Smooth muscle cell (in vitro differentiated cells): ENCODE data around the gene ZBBX. TPM values are rescaled to one million over a fixed set of nuclear protein-coding genes. Genes with fewer than 3 reads are reported as not detected.

Experiments
- DNase-seq: peaks from one replicate; lab custom pipeline; 2025; ENCODE audit not compliant: unreplicated experiment; lab: John Stamatoyannopoulos, UW
- H2AFZ ChIP-seq: fragments of 200-600 bp; sonication (generic); 2 replicates; pipeline ENCODE4 v1.6.0; 2016; ENCODE audit warnings: antibody characterized with exemption, low read depth, mild to moderate bottlenecking
- H3F3A ChIP-seq: fragments of 200-600 bp; sonication (generic); 2 replicates; pipeline ENCODE4 v1.6.0; 2017; ENCODE audit warnings: antibody characterized with exemption, low read depth
- H3K27ac ChIP-seq: fragments of 200-600 bp; sonication (generic); 2 replicates; pipeline ENCODE4 v1.5.1; 2016; ENCODE audit warnings: low read depth, mild to moderate bottlenecking
- H3K27me3 ChIP-seq: fragments of 200-600 bp; sonication (generic); 2 replicates; pipeline ENCODE4 v1.6.1; 2016; ENCODE audit warnings: low read depth, mild to moderate bottlenecking
- H3K36me3 ChIP-seq: fragments of 200-600 bp; sonication (generic); 2 replicates; pipeline ENCODE4 v1.5.1; 2016; ENCODE audit warnings: low read depth
- H3K4me1 ChIP-seq: fragments of 200-600 bp; sonication (generic); 2 replicates; pipeline ENCODE4 v1.5.1; 2016; ENCODE audit warnings: low read depth
- H3K4me2 ChIP-seq: fragments of 200-600 bp; sonication (generic); 2 replicates; pipeline ENCODE4 v1.6.0; 2016; ENCODE audit warnings: mild to moderate bottlenecking
- H3K4me3 ChIP-seq: fragments of 200-600 bp; sonication (generic); 2 replicates; pipeline ENCODE4 v1.5.1; 2016; ENCODE audit warnings: mild to moderate bottlenecking
- H3K79me2 ChIP-seq: fragments of 200-600 bp; sonication (generic); 2 replicates; pipeline ENCODE4 v1.6.0; 2016; ENCODE audit warnings: low read depth, mild to moderate bottlenecking
- H3K9ac ChIP-seq: fragments of 200-600 bp; sonication (generic); 2 replicates; pipeline ENCODE4 v1.6.0; 2016; ENCODE audit warnings: low read depth
- H3K9me3 ChIP-seq: fragments of 200-600 bp; sonication (generic); replicated peaks from 2 replicates; pipeline ENCODE4 v1.5.1; 2016; ENCODE audit warnings: low read depth
- H4K20me1 ChIP-seq: fragments of 200-600 bp; sonication (generic); 2 replicates; pipeline ENCODE4 v1.6.0; 2016; ENCODE audit warnings: low read depth
- WGBS: methylation state at CpG from one replicate; pipeline ENCODE4 v1.1.7; 2016; ENCODE audit warnings: low lambda C conversion rate; 5-methylcytosine and 5-hydroxymethylcytosine counted together
- polyA plus RNA-seq: library from polyadenylated mRNA; unstranded; fragments of >200 nt; fragmentation: Nextera tagmentation; extraction: Ambion mirVana; gene quantifications from 2 replicates; pipeline ENCODE4 v1.2.1, GENCODE V29; 2016
- total RNA-seq: library from RNA; depleted of rRNA; stranded (reverse); fragments of >200 nt; gene quantifications from 2 replicates; pipeline ENCODE4 v1.2.3, GENCODE V29; 2014
- TF ChIP-seq, protein P1 (sequence below): fragments of 200-600 bp; sonication (generic); IDR thresholded peaks from 2 replicates; pipeline ENCODE4 v1.5.1; 2017; ENCODE audit warnings: borderline replicate concordance, mild to moderate bottlenecking, antibody characterized with exemption; ENCODE audit not compliant: insufficient read depth, poor library complexity, severe bottlenecking

Gene ZBBX
- total and polyA plus RNA-seq, 2 experiments from 2014 or later = 0.13 TPM; not detected in 1

GRCh38 chr3:167318996-167319615 is 61.0 kb downstream of the ZBBX start:
- H3F3A ChIP-seq = no peaks in the 10 kb centered on the region
- 86% methylated on average over 2 of the region's 2 CpGs for WGBS
- no peak overlapping the region for H3K9ac ChIP-seq
- H3K27me3 ChIP-seq = no peaks in the 10 kb centered on the region
- DNase-seq = no peak
- no peaks in the 10 kb centered on the region for H3K36me3 ChIP-seq
- no peak overlapping the region for H2AFZ ChIP-seq
- H3K9me3 ChIP-seq = no peaks in the 10 kb centered on the region
- H3K4me1 ChIP-seq = no peaks in the 10 kb centered on the region
- TF ChIP-seq, protein P1, sequence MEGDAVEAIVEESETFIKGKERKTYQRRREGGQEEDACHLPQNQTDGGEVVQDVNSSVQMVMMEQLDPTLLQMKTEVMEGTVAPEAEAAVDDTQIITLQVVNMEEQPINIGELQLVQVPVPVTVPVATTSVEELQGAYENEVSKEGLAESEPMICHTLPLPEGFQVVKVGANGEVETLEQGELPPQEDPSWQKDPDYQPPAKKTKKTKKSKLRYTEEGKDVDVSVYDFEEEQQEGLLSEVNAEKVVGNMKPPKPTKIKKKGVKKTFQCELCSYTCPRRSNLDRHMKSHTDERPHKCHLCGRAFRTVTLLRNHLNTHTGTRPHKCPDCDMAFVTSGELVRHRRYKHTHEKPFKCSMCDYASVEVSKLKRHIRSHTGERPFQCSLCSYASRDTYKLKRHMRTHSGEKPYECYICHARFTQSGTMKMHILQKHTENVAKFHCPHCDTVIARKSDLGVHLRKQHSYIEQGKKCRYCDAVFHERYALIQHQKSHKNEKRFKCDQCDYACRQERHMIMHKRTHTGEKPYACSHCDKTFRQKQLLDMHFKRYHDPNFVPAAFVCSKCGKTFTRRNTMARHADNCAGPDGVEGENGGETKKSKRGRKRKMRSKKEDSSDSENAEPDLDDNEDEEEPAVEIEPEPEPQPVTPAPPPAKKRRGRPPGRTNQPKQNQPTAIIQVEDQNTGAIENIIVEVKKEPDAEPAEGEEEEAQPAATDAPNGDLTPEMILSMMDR = no peak
- no peak overlapping the region for H3K4me2 ChIP-seq
- no peak overlapping the region for H3K27ac ChIP-seq
- H3K79me2 ChIP-seq = no peaks in the 10 kb centered on the region
- H4K20me1 ChIP-seq = no peaks in the 10 kb centered on the region
- no peak overlapping the region for H3K4me3 ChIP-seq

DNA sequence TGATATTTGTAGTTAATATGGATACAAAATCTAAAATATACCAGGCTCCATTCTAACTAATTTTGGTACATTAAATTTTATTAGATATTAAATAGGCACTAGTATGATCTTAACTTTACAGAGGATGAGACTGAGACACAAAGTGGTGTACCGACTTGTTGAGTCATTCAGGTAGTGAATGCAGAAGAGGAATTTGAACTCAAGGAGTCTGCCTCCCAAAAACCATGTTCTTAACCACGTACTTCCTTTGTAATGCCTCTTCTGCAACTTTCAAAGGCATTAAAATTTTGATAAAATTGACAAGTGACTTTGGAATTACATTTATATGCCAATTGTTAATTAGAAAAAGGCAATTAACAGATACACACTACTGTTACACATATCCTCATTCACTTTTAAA is 61.8 kb downstream of the ZBBX start:
- 70% methylated on average over 2 of the region's 2 CpGs for WGBS
- TF ChIP-seq, protein P1 = no peak

GRCh38 chr3:167306319-167306718 is 73.8 kb downstream of the ZBBX start:
- Histone ChIP-seq H3K27me3 (no peaks in the 10 kb centered on the region), H3F3A (no peaks in the 10 kb centered on the region)
- 86% methylated on average over 1 of the region's 1 CpG for WGBS

More for the DNA sequence above, 61.8 kb downstream of the ZBBX start:
- no peak for DNase-seq
- Histone ChIP-seq H2AFZ (no peak overlapping the region), H3K4me1 (no peaks in the 10 kb centered on the region), H4K20me1 (no peaks in the 10 kb centered on the region), H3K27me3 (no peaks in the 10 kb centered on the region), H3K4me2 (no peak overlapping the region), H3K4me3 (no peak overlapping the region), H3K9me3 (no peaks in the 10 kb centered on the region), H3F3A (no peaks in the 10 kb centered on the region), H3K36me3 (no peaks in the 10 kb centered on the region), H3K27ac (no peak overlapping the region), H3K79me2 (no peaks in the 10 kb centered on the region), H3K9ac (no peak overlapping the region)

More at GRCh38 chr3:167306319-167306718, 73.8 kb downstream of the ZBBX start:
- DNase-seq = no peak
- TF ChIP-seq, protein P1 = no peak
- H3K9ac ChIP-seq = no peak overlapping the region
- no peaks in the 10 kb centered on the region for H3K36me3 ChIP-seq
- no peaks in the 10 kb centered on the region for H3K9me3 ChIP-seq
- H4K20me1 ChIP-seq = no peaks in the 10 kb centered on the region
- H3K27ac ChIP-seq = no peak overlapping the region
- no peak overlapping the region for H2AFZ ChIP-seq
- no peaks in the 10 kb centered on the region for H3K4me1 ChIP-seq
- H3K4me2 ChIP-seq = no peak overlapping the region
- H3K79me2 ChIP-seq = no peaks in the 10 kb centered on the region
- no peak overlapping the region for H3K4me3 ChIP-seq
